AG09319 (cell line): ENCODE results near the gene LARP4B.

Source experiments
- DNase-seq: peaks from one replicate; pipeline ENCODE4 v3.0.0-alpha.2; 2010; ENCODE audit warnings: low read depth; ENCODE audit errors: extremely low read depth
- CTCF ChIP-seq: IDR thresholded peaks from 2 replicates; pipeline ENCODE4 v1.5.1; 2011; ENCODE audit warnings: low read depth, mild to moderate bottlenecking, inconsistent platforms, low read length, moderate library complexity

LARP4B gene

GRCh38 chr10:867807-868206 lies 63.7 kb downstream of the LARP4B start:
- DNase-seq, result no peak
- TF ChIP-seq CTCF, result no peak

GRCh38 chr10:866577-866941 lies 64.9 kb downstream of the LARP4B start:
- DNase-seq, result no peak
- TF ChIP-seq CTCF, result no peak

GRCh38 chr10:865924-866576 lies 65.5 kb downstream of the LARP4B start:
- no peak for TF ChIP-seq CTCF
- no peak for DNase-seq

- no peak for DNase-seq
- TF ChIP-seq CTCF, result no peak
Observed at GRCh38 chr10:865257-865656, 66.2 kb downstream of the LARP4B start.

- no peak for DNase-seq
- TF ChIP-seq CTCF, result no peak
Observed at GRCh38 chr10:860519-860918, 71.0 kb downstream of the LARP4B start.

GRCh38 chr10:856416-857157 lies 74.9 kb downstream of the LARP4B start:
- no peak for DNase-seq
- TF ChIP-seq CTCF, result no peak

DNA sequence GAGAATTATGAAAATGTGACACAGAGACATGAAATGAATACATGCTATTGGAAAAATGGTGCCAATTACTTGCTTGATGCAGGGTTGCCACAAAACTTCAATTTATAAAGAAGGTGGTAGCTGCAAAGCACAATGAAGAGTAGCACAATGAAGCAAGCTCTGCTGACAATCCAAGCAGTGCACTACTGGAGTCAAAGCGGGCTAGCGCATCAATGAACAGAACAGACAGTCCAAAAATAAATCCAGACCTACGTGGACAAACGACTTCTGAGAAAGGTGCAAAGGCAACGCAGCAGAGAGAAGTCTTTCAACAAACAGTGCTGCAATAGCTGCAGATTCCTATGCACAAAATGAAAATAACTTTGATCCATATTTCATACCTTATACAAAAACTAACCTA lies 75.8 kb downstream of the LARP4B start:
- TF ChIP-seq CTCF, result no peak
- no peak for DNase-seq
